HG02588 (cell line): ENCODE results near the gene SLC16A8.

ENCODE experiments used
- ATAC-seq: cut with Tn5 transposase; IDR thresholded peaks from one replicate; pipeline ENCODE4 v1.9.1; 2021; ENCODE audit warnings: mild to moderate bottlenecking, moderate library complexity; ENCODE audit not compliant: unreplicated experiment

Gene SLC16A8

GRCh38 chr22:38074181-38075104 is 9.5 kb downstream of the SLC16A8 start:
- no peak for ATAC-seq

DNA sequence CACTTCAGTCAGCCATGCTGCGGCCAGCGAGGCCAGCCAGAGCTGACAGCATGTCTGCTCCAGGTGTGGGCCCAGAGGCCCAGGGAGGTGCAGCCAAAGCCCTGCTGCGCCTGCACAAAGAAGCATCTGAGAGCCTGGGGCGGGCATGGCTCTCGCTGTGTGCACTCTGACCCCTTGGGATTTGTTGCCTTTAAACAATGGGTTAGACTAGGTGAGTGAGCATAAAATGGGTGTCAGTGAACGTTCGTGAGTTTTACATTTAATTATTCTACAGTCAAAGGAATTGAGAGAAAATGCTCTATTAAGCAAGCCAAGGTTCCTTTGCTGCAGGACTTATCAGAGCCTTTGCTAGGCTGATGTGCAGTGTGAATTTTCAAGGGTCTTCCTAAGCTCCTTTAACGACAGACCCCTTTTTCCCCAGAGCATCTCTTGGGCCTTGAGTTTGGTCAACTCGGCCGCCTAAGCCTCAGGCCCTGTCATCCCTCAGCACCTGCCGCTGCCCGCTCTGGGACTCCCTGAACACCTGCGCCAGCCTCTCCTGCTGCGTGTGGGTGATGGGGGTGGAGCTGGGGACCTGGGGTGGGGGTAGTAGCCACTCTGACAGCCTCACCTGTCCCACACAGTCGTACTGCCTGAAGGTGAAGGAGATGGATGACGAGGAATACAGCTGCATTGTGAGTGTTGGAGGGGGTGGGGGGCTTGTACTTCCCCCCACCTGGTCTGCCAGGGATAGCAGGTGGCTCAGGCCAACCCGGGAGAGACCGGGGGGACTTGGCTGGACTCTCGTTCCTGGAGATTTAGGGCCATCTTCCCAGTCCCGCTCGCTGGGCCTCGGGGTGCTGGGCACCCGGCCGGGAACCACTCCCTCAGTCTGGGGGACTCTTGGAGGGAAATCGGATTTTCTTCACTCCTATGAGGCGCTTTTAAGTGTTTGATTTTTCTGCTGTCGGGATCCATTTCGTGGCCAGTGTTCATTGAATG is 10.5 kb downstream of the SLC16A8 start:
- no peak for ATAC-seq

DNA sequence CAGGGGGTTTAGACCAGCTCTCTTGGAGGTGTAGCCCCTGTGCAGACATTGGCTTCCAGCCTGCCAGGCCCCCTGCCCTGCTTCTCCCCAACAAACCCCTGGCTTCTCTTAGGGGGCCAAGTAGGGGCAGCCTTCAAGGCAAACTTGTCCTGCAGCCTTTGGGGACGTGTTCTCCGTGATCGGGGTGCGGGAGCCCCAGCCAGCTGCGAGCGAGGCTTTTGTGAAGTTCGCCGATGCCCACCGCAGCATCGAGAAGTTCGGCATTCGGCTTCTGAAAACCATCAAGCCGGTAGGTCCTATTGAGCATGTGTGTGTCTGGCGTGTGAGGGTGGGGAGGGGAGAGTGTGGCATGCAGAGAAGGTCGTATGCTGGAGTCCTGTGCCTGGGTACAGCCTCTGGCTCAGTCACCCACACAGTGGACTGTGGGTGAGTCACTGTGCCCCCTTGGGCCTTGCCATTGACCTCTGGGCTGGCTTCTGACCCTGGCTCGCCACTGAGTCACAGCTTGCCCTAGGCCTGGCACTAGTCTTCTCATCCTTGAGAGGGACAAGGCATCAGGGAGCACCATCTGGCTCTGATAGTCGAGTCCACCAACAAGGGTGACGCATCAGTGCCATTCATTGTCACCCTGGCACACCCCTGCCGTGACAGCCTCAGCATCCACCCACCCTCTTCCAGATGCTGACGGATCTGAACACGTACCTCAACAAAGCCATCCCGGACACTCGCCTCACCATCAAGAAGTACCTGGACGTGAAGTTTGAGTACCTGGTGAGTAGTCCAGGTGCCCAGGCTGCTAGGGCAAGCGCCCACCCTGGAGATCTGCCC is 11.4 kb downstream of the SLC16A8 start:
- ATAC-seq: no peak

DNA sequence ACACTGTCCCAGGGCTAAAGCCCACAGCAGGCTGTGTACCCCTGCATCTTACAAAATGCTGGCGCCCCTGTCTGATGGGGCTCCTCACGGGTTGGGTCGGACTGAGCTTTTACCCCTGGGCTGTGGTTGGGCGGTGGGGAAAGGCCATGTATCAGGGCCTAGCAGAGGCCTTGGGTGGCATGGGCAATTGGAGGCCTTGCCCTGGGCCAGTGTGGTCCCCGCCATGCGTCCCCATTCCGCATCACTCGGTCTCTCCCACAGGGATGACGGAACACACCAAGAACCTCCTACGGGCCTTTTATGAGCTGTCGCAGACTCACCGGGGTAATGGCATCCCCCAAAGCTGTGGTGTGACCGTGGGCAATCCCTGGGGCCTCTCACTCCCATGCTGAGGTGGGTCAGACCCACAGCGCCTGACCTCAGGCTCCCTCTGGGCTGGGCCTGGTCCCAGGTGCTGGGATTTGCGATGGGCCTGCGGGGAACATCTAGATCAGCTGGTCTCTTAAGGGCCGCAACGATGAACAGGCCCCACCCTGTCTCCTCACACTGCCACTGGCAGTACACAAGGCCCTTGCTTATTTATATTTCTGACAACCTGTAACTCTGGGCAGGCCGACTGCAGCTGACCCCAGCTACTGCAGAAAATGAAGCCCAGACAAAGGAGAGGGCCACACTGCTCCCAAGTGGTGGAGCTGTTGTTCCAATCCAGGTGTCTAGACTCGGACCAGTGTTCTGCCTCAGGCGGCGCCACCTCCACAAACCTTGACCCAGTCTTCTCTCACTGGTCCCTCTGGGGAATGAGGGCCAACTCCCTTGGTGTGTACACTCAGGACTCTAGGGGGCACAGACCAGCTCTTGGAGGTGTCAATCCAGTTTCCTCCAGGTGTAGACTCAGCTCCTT is 12.3 kb downstream of the SLC16A8 start:
- no peak for ATAC-seq

DNA sequence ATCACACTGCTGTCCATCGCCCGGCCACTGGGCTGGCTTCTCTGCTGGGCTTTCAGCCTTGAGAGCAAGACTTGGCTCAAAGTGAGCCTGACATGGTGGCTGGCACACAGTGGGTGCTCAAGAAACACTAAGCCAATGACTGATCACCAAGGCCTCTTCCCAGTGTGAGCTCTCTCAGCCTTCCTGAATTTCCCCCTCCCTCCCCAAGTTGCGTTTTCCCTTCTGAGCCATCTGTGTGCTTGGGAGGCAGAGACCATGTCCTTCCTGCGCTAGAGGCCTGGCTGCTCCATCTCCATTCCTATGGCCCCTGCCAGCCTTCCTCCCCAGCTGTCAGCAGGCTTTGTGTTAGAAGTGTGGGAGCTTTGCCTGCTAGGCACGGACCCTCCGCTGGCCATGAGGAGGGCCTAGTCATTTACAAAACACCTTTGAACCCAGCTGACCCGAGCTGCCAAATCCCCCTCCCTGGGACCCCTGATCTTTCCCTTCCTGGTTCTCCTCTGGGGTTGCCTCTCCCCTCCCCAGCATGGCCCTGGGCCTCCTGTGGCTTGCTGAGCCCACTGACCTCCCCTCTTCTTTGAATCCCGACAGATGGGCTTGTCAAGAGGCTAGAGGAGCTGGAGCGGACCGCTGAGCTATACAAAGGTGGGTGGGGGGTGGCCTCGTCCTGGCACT is 13.6 kb downstream of the SLC16A8 start:
- ATAC-seq: no peak

DNA sequence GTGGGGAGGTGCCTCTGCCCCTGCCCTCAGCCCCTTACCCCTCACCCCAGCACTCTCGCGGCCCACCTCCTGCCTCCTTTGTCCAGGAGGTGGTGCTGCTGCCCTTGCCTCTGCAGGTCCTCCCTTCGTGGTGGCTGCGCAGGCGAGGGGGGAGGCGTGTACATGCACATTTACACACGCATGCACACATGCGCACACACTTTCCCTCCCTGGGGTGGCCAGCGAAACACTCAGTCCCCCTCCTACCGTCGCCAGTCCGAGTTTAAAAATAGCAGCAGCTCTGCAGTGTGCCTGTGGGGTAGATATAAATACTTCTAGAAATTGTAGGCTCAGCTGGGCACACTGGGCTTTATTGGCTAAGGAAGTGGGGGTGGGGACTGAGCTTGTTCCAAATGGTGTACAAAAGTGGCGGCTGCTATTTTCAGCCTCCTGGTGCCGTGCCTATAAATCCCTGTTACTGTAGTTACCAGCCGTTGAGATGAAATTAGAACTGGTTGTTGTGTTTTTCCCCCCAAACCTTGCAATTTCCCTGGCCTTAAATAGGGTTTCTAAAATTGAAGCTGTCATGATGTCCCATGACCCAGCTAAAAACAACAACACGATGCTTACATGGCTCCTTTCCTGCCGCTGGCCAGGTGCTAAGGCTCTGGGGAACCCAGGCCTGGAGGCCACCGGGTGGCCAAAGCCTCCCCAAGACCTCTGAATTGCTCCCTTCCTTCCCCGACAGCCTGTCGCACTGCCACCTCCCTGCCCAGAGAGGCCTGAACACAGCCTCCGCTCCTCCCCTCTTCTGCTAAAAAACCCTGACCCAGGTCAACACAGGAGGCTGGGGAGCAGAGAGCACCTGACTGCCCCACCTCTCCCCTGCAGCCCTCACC is 14.4 kb downstream of the SLC16A8 start:
- ATAC-seq: no peak

DNA sequence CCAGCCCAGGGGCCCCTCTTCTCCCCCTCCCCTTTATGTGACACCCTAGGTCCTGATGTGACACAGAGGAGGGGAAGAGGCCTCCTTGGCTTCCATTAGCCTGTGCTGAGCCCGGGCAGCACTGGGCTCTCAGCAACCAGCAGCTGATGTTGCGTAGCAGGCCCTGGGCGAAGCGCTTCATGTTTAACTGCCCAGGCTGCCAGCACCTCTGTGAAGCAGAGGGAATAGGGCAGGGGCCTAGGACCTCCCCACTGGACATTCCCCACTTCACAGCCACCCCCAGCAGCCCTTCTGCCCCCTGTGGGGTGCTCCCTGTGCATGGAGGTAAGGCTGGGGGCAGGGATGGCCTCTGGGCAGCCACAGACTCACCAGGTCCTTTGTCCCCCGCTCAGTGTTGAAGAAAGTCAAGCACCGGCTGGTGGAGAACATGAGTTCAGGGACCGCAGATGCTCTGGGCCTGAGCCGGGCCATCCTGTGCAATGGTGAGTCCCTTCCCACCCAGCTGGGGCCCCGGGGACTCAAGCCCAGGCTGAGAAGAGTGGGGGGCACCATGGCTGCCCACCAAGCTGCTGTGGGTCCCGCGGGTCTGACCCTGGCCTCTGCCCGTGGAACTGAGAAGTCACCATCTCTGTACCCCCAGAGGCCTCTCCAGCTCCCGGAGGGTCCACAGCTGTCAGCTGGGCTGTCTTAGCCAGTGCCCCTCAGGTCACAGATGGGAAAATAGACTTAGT is 15.2 kb downstream of the SLC16A8 start:
- ATAC-seq: no peak

DNA sequence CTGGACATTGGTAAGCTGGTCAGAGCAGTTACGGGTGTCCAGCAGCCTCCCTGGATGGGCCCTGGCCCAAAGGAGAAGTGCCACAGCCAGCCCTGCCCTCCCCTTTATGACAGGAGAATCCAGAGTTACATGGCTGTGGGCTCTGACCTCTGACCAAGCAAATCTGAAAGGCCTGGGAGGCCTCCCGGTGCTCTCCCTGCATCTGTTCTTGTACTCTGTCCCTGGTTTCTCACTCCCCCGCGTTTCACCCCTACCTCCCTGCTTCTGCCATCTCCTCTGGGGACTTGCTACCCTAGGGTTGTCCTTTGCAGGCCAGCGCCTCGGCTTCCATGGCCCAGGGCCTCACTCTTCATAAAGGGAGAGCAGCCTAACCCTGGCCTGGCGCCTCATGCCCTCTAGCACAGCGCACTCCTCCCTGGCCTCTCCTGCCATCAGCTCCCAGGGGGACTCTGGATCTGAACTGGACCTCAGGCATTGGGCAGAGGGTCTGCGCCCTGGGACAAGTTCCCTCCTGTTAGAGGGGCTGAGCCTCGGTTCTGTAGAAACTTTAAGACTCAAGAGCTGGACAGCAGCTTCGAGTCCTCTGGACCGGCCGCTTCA is 16.1 kb downstream of the SLC16A8 start:
- ATAC-seq: no peak

- no peak for ATAC-seq
These were observed 17.0 kb downstream of the SLC16A8 start for GRCh38 chr22:38067028-38067415.

DNA sequence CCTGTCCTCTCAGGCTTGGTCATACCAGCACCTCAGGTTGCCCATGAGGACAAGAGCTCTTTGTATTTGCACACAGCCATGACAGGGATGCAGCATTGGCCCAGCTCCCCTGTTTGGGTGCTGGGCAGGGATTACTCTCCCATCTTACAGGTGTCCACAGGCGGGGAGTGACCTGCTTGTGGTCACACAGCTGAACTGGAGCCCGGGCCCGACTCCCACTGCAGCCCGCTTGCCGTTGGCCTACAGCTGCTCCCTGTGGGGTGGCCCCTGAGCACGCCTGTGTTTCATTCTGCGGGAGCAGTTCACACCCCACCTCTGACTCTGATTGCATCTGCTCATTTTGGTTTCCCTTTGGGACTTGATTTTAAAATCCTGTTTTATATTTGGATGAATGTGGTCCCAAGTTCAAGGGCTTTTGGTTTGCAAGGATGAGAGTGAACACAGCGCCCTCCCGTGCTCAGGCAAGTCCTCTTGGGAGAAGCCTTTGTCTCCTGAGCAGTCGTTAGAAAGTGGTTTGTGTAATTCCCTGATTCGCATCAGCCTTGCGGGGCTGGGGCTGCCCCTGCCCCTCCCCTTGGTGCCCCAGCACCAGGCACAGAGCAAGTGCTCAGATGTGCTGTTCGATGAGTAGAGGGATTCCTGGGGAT is 17.5 kb downstream of the SLC16A8 start:
- ATAC-seq: no peak

GRCh38 chr22:38065539-38065938 is 18.4 kb downstream of the SLC16A8 start:
- ATAC-seq: no peak

- ATAC-seq: no peak
These were observed 21.2 kb downstream of the SLC16A8 start for GRCh38 chr22:38062791-38063190.

- ATAC-seq: no peak
These were observed 26.8 kb downstream of the SLC16A8 start, which contains the start of gene PICK1 for GRCh38 chr22:38056969-38057891. Gene PICK1 (plus strand): TSS chr22:38057404. CDS start chr22:38057810, 406 bp downstream.

DNA sequence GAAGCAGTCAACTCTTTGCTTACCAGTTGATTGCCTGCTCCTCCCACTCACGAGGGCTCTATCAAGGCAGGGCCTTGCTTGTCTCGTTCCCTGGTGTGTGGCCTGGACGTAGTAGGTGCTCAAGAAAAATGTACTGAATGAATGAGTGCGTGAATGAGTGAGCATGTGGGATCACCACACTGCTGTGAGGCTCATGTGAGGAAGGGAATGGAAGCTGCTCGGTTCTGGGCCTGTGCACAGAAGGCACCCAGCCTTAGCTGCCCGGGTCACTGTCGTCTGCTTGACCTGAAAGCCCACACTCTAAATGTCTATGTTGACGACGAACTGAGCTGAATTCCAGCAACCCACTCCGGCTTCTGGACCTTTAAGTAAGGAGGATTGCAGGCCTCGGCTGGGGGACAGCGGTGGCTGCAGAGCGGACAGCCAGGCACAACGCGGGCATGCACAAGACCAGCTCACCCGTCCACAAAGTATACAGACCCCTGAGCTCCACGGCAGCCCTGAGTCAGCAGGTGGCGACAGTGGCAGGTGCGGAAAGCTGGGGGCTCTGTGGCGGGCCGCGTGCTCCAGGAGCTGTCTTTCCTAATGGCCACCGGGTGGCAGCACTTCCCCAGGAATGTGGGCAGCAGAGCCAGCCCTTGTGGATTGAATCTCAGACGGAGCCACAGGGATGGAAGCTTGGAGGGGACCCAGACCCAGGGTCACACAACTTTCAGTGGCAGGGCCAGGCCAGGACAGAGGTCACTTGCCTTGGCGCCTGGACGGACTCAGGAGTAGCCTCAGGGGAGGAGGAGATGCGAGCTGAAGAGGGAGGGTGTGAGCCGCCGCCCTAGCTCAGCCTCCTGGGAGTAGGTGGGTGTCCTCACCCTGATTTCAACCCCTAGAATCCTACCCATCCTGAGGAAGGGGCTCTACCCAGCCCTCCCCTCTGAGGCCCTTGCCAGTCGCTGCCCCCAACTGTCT is 31.8 kb downstream of the SLC16A8 start:
- no peak for ATAC-seq
